ENCODE measurements around the gene GLDN.

Gene GLDN

GRCh38 chr15:51341366-51342226, at the start of gene GLDN:
Gene GLDN, plus strand, starts transcription at chr15:51341655. Its CDS starts 30 bp downstream, at chr15:51341685.
- DNase-seq, result peak; percentile 13

DNA sequence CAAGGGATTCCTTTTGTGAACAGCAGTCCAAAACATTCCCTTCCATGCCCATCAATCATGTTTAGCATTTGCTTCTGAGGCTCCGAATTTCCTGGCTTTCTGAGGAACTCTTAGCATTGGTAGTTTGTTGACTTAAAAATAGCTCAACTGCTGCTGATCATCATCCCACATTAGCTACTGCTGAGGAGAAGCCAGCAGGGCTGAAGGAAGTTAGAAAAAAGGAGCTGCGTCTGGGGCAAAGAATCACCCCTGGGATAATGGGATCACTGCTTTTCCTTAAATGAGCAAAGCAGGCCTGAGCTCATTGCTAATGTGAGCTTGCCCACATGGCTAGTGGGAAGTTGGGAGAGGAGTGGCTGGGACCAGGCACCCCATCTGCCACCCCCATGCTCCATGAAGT, 42.8 kb upstream of the GLDN start:
- no peak for DNase-seq

- peak; percentile 38 for DNase-seq
These were observed 42.1 kb upstream of the GLDN start for GRCh38 chr15:51299187-51300015.

GRCh38 chr15:51302480-51302879, 39.0 kb upstream of the GLDN start:
- DNase-seq, result no peak

GRCh38 chr15:51303462-51303980, 37.9 kb upstream of the GLDN start:
- no peak for DNase-seq

GRCh38 chr15:51307325-51307724, 34.1 kb upstream of the GLDN start:
- no peak for DNase-seq

GRCh38 chr15:51307811-51308210, 33.6 kb upstream of the GLDN start:
- DNase-seq, result no peak

- DNase-seq, result no peak
These were observed 31.4 kb upstream of the GLDN start for GRCh38 chr15:51310064-51310463.

GRCh38 chr15:51311510-51311909, 29.9 kb upstream of the GLDN start:
- DNase-seq, result no peak

- no peak for DNase-seq
These were observed 29.0 kb upstream of the GLDN start for GRCh38 chr15:51312166-51313073.

GRCh38 chr15:51313074-51313393, 28.4 kb upstream of the GLDN start:
- DNase-seq, result no peak

DNA sequence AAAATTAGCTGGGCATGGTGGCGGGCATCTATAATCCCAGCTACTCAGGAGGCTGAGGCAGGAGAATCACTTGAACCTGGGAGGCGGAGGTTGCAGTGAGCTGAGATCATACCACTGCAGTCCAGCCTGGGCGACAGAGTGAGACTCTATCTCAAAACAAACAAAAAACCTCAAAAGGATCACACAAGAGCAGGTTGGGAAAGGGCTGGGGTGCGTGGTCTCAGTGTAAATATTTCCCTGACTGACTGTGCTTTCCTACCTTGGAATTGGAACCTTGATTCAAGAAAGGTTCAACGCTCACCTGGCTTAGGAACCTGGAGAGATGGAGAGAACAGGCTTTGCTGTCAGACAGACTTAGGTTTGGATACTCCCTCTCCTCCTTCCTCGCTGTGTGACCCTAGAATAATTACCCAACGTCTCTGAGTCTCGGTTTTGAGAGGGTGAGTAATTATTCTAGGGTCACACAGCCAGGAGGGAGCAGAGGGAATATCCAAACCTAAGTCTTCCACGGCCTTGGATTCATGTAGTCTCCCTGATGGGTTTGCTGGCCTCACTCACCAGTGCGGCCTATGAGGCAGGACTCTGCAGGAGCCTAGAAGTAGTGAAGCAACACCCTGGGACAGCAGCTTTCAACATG, 27.7 kb upstream of the GLDN start:
- DNase-seq, result no peak

- no peak for DNase-seq
These were observed 26.8 kb upstream of the GLDN start for GRCh38 chr15:51314391-51315337.

DNA sequence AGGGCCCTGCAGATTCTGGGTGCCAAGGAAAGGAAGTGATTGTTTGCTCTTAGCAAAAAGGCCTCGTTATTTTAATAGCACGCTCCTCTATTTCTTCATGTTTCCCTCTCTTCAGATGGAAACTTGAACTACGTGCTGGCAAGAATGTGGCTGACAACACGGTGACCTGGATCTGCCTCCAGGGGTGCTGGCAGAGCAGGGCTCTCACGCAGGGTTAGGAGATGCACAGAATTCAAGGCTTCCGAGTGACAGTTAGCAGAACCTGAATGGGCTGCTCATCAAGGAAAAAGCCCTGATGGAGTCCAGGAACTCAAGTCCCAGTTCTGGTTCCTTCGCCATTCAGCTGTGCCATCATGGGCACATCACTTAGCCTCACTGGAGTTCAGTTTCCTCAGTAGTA, 25.7 kb upstream of the GLDN start:
- no peak for DNase-seq

GRCh38 chr15:51316636-51317035, 24.8 kb upstream of the GLDN start:
- no peak for DNase-seq

- no peak for DNase-seq
These were observed 22.9 kb upstream of the GLDN start for GRCh38 chr15:51318382-51319150.

GRCh38 chr15:51319539-51319938, 21.9 kb upstream of the GLDN start:
- DNase-seq, result no peak

- no peak for DNase-seq
These were observed 20.6 kb upstream of the GLDN start for GRCh38 chr15:51320843-51321242.

DNA sequence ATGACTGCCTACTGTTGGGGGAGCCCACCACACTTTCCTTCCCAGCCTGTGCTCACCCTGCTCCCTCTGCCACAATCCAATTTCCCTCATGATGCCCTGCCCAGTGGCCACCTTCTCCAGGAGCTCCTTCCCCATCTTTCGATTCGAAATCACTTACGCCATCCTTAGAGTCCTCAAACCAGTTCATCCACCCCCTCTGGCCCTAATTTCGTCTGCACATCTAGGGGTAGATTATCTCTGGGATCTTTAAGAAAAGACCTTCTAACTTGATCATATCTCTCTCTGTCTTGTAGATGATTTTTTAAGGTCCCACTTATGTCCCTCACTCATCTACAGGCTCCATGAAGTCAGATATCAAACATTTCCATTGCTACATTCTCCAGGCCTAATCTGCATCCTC, 20.1 kb upstream of the GLDN start:
- no peak for DNase-seq

DNA sequence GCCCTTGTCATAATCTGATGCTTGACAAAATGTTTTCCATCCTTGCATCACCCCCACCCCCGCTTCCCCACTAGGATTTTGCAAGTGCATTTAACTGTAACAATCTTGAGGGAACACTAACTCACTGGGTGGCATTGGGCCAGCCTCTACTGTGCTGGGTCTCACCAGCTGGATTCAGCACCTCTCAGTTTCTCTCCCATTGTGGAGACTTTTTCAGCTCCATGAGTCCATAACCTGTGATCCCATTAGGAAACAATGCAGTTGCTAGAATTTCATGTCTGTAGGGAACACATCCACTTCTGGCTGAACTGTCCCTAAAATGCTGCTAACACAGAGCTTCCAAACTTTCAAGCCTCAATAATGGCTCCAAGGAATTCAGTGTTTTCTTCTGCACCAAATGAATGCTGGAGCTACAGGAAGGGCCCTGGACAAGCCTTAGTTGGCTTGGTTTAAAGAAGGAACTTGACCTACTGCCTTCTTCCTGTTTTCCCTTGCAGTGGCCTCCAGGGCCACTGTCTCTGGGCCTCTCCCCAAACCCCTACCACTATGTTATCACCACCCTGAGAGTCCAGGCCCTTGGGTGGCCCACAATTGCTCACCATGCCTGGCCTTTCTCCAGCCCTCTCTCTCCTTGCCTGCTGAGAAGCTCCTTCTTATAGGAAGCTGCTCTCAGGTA, 18.7 kb upstream of the GLDN start:
- no peak for DNase-seq

Data from NCI-H748 treated with DMSO at 0.1 percent for 48 hours (cell line).